Skeletal muscle satellite cell (primary cell): ENCODE results near the gene C2CD4C. TPM values are rescaled to one million over a fixed set of nuclear protein-coding genes. Genes with fewer than 3 reads are reported as not detected.
"Not testable (repeated sequence)": the region's sequence is repeated elsewhere in the genome, so short reads cannot be mapped to it uniquely, and the experiment has no call there.

Experiments
- H3K27me3 ChIP-seq: 2 replicates; pipeline ENCODE4 v1.7.0; 2013; ENCODE audit warnings: low read length; ENCODE audit not compliant: control insufficient read depth, insufficient read depth
- H3K36me3 ChIP-seq: 2 replicates; pipeline ENCODE4 v1.7.0; 2013; ENCODE audit warnings: mild to moderate bottlenecking, control low read depth, low read length; ENCODE audit not compliant: insufficient read depth
- H3K4me1 ChIP-seq: 2 replicates; pipeline ENCODE4 v1.7.0; 2013; ENCODE audit warnings: low read length; ENCODE audit not compliant: control insufficient read depth, insufficient read depth
- H3K4me2 ChIP-seq: 2 replicates; pipeline ENCODE4 v1.7.0; 2013; ENCODE audit warnings: mild to moderate bottlenecking, low read length
- H3K4me3 ChIP-seq: 2 replicates; pipeline ENCODE4 v1.7.0; 2013; ENCODE audit warnings: low read length
- H3K9ac ChIP-seq: 2 replicates; pipeline ENCODE4 v1.7.0; 2013; ENCODE audit warnings: mild to moderate bottlenecking, low read depth, low read length, moderate library complexity
- H3K9me3 ChIP-seq: replicated peaks from 2 replicates; pipeline ENCODE4 v1.7.0; 2013; ENCODE audit warnings: mild to moderate bottlenecking, control low read depth, low read length
- small RNA-seq: library from RNA; depleted of rRNA; stranded (forward); fragments of <200 nt; gene quantifications from one replicate; pipeline ENCODE3, GENCODE V24; 2012

The C2CD4C gene

GRCh38 chr19:366951-367350, 42.0 kb downstream of the C2CD4C start:
- Histone ChIP-seq H3K27me3 (peaks cover 26% of the 10 kb centered on the region), H3K9ac (no peak overlapping the region), H3K4me3 (no peak overlapping the region), H3K4me2 (no peak overlapping the region), H3K4me1 (peaks cover 4% of the 10 kb centered on the region), H3K9me3 (no peaks in the 10 kb centered on the region), H3K36me3 (no peaks in the 10 kb centered on the region)

- Histone ChIP-seq H3K9ac (no peak overlapping the region), H3K4me3 (no peak overlapping the region), H3K27me3 (peaks cover 19% of the 10 kb centered on the region), H3K9me3 (no peaks in the 10 kb centered on the region), H3K4me2 (no peak overlapping the region), H3K36me3 (no peaks in the 10 kb centered on the region), H3K4me1 (no peaks in the 10 kb centered on the region)
These were observed 42.7 kb downstream of the C2CD4C start for GRCh38 chr19:366205-366783.

- Histone ChIP-seq H3K9me3 (no peaks in the 10 kb centered on the region), H3K27me3 (peaks cover 14% of the 10 kb centered on the region), H3K36me3 (no peaks in the 10 kb centered on the region), H3K9ac (no peak overlapping the region), H3K4me1 (no peaks in the 10 kb centered on the region), H3K4me2 (no peak overlapping the region), H3K4me3 (no peak overlapping the region)
These were observed 44.3 kb downstream of the C2CD4C start for GRCh38 chr19:364496-365287.

GRCh38 chr19:362683-363082, 46.3 kb downstream of the C2CD4C start:
- no peak overlapping the region for H3K4me2 ChIP-seq
- H3K27me3 ChIP-seq, result peaks cover 21% of the 10 kb centered on the region
- H3K9ac ChIP-seq, result no peak overlapping the region
- H3K4me1 ChIP-seq, result no peaks in the 10 kb centered on the region
- no peaks in the 10 kb centered on the region for H3K36me3 ChIP-seq
- H3K9me3 ChIP-seq, result no peaks in the 10 kb centered on the region
- no peak overlapping the region for H3K4me3 ChIP-seq

DNA sequence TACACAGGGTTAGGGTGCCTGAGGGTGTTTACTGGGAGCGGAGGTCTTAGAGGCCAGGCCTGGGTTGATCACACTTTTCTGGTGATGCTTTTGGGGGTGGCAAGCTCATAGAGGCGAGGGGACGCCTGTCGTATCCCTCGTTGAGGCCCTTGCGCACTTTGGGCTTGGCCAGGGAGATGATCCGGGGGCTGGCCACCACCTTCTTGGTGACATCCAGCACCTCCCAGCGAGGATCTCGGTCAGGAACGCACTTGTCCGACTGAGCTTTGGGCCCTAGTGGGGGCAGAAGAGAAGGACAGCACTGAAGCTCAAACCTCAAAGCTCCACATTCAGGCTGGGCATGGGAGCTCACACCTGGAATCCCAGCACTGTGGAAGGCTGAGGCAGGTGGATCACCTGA, 46.8 kb downstream of the C2CD4C start:
- Histone ChIP-seq H3K9me3 (no peaks in the 10 kb centered on the region), H3K4me2 (no peak overlapping the region), H3K36me3 (no peaks in the 10 kb centered on the region), H3K4me1 (no peaks in the 10 kb centered on the region), H3K9ac (no peak overlapping the region), H3K4me3 (no peak overlapping the region), H3K27me3 (peaks cover 17% of the 10 kb centered on the region)

DNA sequence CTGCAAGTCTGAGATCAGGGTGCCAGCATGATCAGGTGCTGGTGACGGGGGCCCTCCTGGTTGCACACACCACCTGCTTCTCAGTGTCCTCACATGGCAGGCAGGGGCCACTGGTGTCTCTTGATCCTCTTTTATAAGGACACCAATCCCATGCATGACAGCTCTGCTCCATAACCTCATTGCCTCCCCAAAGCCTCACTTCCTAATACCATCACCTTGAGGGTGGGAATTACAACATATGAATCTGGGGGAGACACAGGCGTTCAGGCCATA, 49.4 kb downstream of the C2CD4C start:
- Histone ChIP-seq H3K4me3 (no peak overlapping the region), H3K4me1 (no peaks in the 10 kb centered on the region), H3K9me3 (no peaks in the 10 kb centered on the region), H3K27me3 (peaks cover 7% of the 10 kb centered on the region), H3K9ac (no peak overlapping the region), H3K4me2 (no peak overlapping the region), H3K36me3 (no peaks in the 10 kb centered on the region)

DNA sequence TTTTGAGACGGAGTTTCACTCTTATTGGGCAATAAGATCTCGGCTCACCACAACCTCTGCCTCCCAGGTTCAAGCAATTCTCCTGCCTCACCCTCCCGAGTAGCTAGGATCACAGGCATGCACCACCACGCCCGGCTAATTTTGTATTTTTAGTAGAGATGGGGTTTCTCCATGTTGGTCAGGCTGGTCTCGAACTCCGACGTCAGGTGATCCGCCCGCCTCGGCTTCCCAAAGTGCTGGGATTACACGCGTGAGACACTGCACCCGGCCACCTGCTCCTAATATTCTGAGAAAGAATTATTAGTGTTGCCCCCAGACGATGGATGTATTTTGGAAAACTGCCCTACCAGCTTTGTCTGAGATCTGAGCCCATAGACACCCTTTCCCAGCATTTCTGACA, 53.4 kb downstream of the C2CD4C start:
- not testable (repeated sequence) for H3K27me3 ChIP-seq, H3K36me3 ChIP-seq, H3K4me3 ChIP-seq, H3K9ac ChIP-seq, H3K4me2 ChIP-seq, H3K9me3 ChIP-seq, H3K4me1 ChIP-seq

Small RNAs within 50 kb of the gene (small RNA-seq; reads per million reads assigned to genes)
- gene RNA5SP462, result not detected
